ENCODE data around the gene CSNK1G3. TPM values are rescaled to one million over a fixed set of nuclear protein-coding genes. Genes with fewer than 3 reads are reported as not detected.

Gene CSNK1G3
- total RNA-seq, 1 experiment from 2014 or later, result 51.1 TPM

DNA sequence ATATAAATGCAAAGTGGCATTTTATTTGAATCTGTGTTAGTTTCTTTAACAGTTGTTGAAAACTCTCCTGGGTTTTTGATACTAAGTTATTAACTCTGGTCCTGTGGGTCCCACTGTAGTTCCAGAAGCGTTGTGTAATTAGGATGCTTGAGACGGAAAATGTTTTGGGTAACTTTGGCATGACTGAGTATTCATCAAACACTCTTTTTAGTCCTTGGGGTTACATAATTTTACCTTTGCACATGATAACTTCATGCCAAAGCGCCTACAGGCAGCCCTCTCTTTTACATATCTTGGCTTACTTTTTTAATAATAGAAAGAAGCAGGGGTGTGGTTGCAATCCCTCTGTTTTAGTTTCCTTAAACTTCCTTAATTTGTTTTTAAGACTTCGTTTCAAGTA is 12.2 kb downstream of the CSNK1G3 start:
- H3K27ac ChIP-seq (ENCODE audit: low read depth, low read length), result no peak overlapping the region
- DNase-seq (ENCODE audit: low read depth, low spot score), result no peak
- TF ChIP-seq, protein P1, sequence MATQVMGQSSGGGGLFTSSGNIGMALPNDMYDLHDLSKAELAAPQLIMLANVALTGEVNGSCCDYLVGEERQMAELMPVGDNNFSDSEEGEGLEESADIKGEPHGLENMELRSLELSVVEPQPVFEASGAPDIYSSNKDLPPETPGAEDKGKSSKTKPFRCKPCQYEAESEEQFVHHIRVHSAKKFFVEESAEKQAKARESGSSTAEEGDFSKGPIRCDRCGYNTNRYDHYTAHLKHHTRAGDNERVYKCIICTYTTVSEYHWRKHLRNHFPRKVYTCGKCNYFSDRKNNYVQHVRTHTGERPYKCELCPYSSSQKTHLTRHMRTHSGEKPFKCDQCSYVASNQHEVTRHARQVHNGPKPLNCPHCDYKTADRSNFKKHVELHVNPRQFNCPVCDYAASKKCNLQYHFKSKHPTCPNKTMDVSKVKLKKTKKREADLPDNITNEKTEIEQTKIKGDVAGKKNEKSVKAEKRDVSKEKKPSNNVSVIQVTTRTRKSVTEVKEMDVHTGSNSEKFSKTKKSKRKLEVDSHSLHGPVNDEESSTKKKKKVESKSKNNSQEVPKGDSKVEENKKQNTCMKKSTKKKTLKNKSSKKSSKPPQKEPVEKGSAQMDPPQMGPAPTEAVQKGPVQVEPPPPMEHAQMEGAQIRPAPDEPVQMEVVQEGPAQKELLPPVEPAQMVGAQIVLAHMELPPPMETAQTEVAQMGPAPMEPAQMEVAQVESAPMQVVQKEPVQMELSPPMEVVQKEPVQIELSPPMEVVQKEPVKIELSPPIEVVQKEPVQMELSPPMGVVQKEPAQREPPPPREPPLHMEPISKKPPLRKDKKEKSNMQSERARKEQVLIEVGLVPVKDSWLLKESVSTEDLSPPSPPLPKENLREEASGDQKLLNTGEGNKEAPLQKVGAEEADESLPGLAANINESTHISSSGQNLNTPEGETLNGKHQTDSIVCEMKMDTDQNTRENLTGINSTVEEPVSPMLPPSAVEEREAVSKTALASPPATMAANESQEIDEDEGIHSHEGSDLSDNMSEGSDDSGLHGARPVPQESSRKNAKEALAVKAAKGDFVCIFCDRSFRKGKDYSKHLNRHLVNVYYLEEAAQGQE (IDR thresholded peaks at IDR 0.05; ENCODE audit: low read depth), result no peak
- no peak for TF ChIP-seq ZNF274 (IDR thresholded peaks at IDR 0.05; ENCODE audit: low read depth, low read length)
- no peak for TF ChIP-seq ELF1 (IDR thresholded peaks at IDR 0.05; ENCODE audit: borderline replicate concordance, low read depth)
- TF ChIP-seq SP1 (IDR thresholded peaks at IDR 0.05; ENCODE audit: low read depth), result no peak
- no peak for TF ChIP-seq SIN3A (IDR thresholded peaks at IDR 0.05; ENCODE audit: low read depth)
- no peak for TF ChIP-seq JUND (IDR thresholded peaks at IDR 0.05)
- no peak for TF ChIP-seq POLR2AphosphoS5 (IDR thresholded peaks at IDR 0.05; ENCODE audit: low read depth, low read length)
- TF ChIP-seq, protein P2, sequence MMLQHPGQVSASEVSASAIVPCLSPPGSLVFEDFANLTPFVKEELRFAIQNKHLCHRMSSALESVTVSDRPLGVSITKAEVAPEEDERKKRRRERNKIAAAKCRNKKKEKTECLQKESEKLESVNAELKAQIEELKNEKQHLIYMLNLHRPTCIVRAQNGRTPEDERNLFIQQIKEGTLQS (IDR thresholded peaks at IDR 0.05), result no peak
- TF ChIP-seq, protein P3, sequence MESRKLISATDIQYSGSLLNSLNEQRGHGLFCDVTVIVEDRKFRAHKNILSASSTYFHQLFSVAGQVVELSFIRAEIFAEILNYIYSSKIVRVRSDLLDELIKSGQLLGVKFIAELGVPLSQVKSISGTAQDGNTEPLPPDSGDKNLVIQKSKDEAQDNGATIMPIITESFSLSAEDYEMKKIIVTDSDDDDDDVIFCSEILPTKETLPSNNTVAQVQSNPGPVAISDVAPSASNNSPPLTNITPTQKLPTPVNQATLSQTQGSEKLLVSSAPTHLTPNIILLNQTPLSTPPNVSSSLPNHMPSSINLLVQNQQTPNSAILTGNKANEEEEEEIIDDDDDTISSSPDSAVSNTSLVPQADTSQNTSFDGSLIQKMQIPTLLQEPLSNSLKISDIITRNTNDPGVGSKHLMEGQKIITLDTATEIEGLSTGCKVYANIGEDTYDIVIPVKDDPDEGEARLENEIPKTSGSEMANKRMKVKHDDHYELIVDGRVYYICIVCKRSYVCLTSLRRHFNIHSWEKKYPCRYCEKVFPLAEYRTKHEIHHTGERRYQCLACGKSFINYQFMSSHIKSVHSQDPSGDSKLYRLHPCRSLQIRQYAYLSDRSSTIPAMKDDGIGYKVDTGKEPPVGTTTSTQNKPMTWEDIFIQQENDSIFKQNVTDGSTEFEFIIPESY (IDR thresholded peaks at IDR 0.05; ENCODE audit: extremely low read depth, insufficient replicate concordance, low read length), result no peak
- no peaks in the 10 kb centered on the region for H3K4me1 ChIP-seq (ENCODE audit: control insufficient read depth in 1 of 2, insufficient read depth in 2 of 2, low read length in 2 of 2)
- no peaks in the 10 kb centered on the region for H3K9me2 ChIP-seq (ENCODE audit: insufficient read depth)
- ChIA-PET RAD21 (ENCODE audit: low non-redundant PET in 1 of 2, low total read pairs in 2 of 2, uncharacterized antibody in 2 of 2, unreplicated experiment in 2 of 2) (no interaction called here), CTCF (no interaction called here), POLR2A (no interaction called here)
- H3K4me2 ChIP-seq (ENCODE audit: low read length), result no peak overlapping the region
- BruUV-seq (replicated peaks), result no TSS peak
- H3K9me3 ChIP-seq (ENCODE audit: control insufficient read depth in 1 of 2, insufficient read depth in 1 of 2, low read depth in 1 of 2, low read length in 2 of 2), result no peaks in the 10 kb centered on the region
- peaks cover 14% of the 10 kb centered on the region; the same call in 1 of the 2 replicates for H4K20me1 ChIP-seq (ENCODE audit: insufficient read depth)
- no peaks in the 10 kb centered on the region for H3K36me3 ChIP-seq (ENCODE audit: control insufficient read depth in 1 of 2, insufficient read depth in 2 of 2, low read length in 2 of 2)
- no peak overlapping the region for H3K4me3 ChIP-seq (replicated peaks in 1 of 2; ENCODE audit: low read depth in 1 of 2, low read length in 2 of 2)
- peaks cover 92% of the 10 kb centered on the region for H3K79me2 ChIP-seq (ENCODE audit: insufficient read depth, low read length)
- H2AFZ ChIP-seq (ENCODE audit: low read depth, low read length, poor library complexity, severe bottlenecking), result no peak overlapping the region
- no peak for ATAC-seq
- intact Hi-C loops (cut with micrococcal nuclease), result no loop called here
- H3K9ac ChIP-seq (ENCODE audit: low read length), result no peak overlapping the region
- no peaks in the 10 kb centered on the region for H3K27me3 ChIP-seq (ENCODE audit: insufficient read depth, low read length)

Data from HCT116 (cell line).